OCI-LY1 (cell line): ENCODE measurements around the gene ZNFX1.

Experiments used
- H2AFZ ChIP-seq: fragments of 200-600 bp; sonication (generic), shearing (Covaris generic); 2 replicates; pipeline ENCODE4 v1.6.0; 2014; ENCODE audit warnings: antibody characterized with exemption, mild to moderate bottlenecking, low read length
- H3F3A ChIP-seq: fragments of 200-600 bp; sonication (generic), shearing (Covaris generic); 2 replicates; pipeline ENCODE4 v1.6.0; 2014; ENCODE audit warnings: mild to moderate bottlenecking, antibody characterized with exemption, low read length, moderate library complexity; ENCODE audit not compliant: insufficient read depth
- H3K27ac ChIP-seq: fragments of 200-600 bp; sonication (generic); 2 replicates; pipeline ENCODE4 v1.5.1; 2014; ENCODE audit warnings: low read length, mixed run types, mild to moderate bottlenecking, low read depth; ENCODE audit not compliant: poor library complexity, severe bottlenecking
- H3K27me3 ChIP-seq: fragments of 200-600 bp; sonication (generic); 2 replicates; pipeline ENCODE4 v1.6.0; 2014; ENCODE audit warnings: antibody characterized with exemption, mild to moderate bottlenecking, low read length, moderate library complexity; ENCODE audit not compliant: insufficient read depth
- H3K36me3 ChIP-seq: fragments of 200-600 bp; sonication (generic); 2 replicates; pipeline ENCODE4 v1.6.1; 2014; ENCODE audit warnings: mild to moderate bottlenecking, antibody characterized with exemption, low read length, moderate library complexity, mixed read lengths; ENCODE audit not compliant: insufficient read depth
- H3K4me1 ChIP-seq: fragments of 200-600 bp; sonication (generic); 2 replicates; pipeline ENCODE4 v1.5.1; 2014; ENCODE audit warnings: mild to moderate bottlenecking, low read length, moderate library complexity; ENCODE audit not compliant: insufficient read depth, severe bottlenecking
- H3K4me2 ChIP-seq: fragments of 200-600 bp; sonication (generic), shearing (Covaris generic); 2 replicates; pipeline ENCODE4 v1.6.1; 2014; ENCODE audit warnings: low read length
- H3K4me3 ChIP-seq: fragments of 200-600 bp; sonication (generic); 2 replicates; pipeline ENCODE4 v1.5.1; 2014; ENCODE audit warnings: low read length, low read depth, mild to moderate bottlenecking, mixed read lengths; ENCODE audit not compliant: poor library complexity, severe bottlenecking
- H3K79me2 ChIP-seq: fragments of 200-600 bp; shearing (Covaris generic); 2 replicates; pipeline ENCODE4 v1.6.1; 2016; ENCODE audit warnings: mixed run types, low read length, mixed read lengths; ENCODE audit not compliant: insufficient read depth
- H3K9ac ChIP-seq: fragments of 200-600 bp; sonication (generic), shearing (Covaris generic); 2 replicates; pipeline ENCODE4 v1.6.1; 2014; ENCODE audit warnings: mild to moderate bottlenecking, low read length, mixed read lengths
- H3K9me2 ChIP-seq: fragments of 200-600 bp; sonication (generic), shearing (Covaris generic); 2 replicates; pipeline ENCODE4 v1.6.1; 2014; ENCODE audit warnings: low read depth, mild to moderate bottlenecking, low read length, mixed read lengths
- H3K9me3 ChIP-seq: fragments of 200-600 bp; shearing (Covaris generic); 2 replicates; pipeline ENCODE4 v1.6.1; 2014; ENCODE audit warnings: low read length, mixed read lengths
- H4K20me1 ChIP-seq: fragments of 200-600 bp; sonication (generic), shearing (Covaris generic); 2 replicates; pipeline ENCODE4 v1.6.0; 2016; ENCODE audit warnings: mild to moderate bottlenecking, low read length; ENCODE audit not compliant: insufficient read depth
- EZH2 ChIP-seq: fragments of 200-600 bp; sonication (generic), shearing (Covaris generic); IDR thresholded peaks from 2 replicates; pipeline ENCODE4 v1.8.0; 2017; ENCODE audit warnings: borderline replicate concordance, mixed run types, mild to moderate bottlenecking, antibody characterized with exemption, low read length, moderate library complexity, mixed read lengths
- TF ChIP-seq, protein P1 (sequence below): fragments of 200-600 bp; sonication (generic), shearing (Covaris generic); IDR thresholded peaks from 2 replicates; pipeline ENCODE4 v1.5.1; 2017; ENCODE audit warnings: mild to moderate bottlenecking, antibody characterized with exemption, low read length, moderate library complexity, mixed read lengths

Gene ZNFX1

DNA sequence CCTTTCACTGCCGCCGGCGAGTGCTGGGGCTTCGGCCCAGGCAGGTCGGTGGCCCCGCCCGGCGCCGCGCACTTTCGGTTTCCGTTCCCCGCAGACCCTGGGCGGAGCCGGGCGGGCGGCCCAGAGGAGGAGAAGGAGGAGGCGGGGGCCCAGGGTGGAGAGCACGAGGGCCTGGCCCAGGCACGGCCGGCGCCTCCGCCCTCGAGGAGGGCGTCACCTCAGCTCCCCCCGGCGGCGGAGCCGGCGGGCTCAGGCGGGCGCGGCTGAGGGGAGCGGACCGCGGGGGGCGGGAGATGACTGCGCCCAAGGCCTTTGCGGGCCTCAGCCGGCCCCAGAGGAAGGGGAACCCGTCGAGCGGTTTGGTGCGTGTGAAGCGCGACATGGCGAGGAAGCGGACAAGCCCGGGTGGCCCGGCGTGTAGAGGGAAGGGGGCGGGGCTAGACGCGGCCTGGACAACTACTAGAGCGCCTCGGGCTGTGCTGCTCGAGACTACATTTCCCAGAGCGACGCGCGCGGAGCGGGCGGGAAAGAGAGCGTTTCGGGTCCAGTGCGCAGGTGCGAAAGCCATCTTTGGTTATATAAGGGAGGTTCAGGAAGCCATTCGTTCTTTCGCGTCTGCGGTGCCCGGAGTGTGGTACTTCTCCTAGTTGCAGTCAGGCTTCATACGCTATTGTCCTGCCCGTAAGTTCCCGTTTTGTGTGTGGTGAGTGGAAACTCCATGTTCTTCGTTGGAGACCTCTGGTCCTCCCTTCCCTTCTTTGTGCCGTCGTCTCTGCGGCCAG is at the start of gene ZNFX1:
ZNFX1 (minus strand) TSS at position 22 of the 782 bp plus-strand sequence. CDS start 2,218 bp downstream, outside the sequence.
- TF ChIP-seq, protein P1, sequence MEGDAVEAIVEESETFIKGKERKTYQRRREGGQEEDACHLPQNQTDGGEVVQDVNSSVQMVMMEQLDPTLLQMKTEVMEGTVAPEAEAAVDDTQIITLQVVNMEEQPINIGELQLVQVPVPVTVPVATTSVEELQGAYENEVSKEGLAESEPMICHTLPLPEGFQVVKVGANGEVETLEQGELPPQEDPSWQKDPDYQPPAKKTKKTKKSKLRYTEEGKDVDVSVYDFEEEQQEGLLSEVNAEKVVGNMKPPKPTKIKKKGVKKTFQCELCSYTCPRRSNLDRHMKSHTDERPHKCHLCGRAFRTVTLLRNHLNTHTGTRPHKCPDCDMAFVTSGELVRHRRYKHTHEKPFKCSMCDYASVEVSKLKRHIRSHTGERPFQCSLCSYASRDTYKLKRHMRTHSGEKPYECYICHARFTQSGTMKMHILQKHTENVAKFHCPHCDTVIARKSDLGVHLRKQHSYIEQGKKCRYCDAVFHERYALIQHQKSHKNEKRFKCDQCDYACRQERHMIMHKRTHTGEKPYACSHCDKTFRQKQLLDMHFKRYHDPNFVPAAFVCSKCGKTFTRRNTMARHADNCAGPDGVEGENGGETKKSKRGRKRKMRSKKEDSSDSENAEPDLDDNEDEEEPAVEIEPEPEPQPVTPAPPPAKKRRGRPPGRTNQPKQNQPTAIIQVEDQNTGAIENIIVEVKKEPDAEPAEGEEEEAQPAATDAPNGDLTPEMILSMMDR = no peak
- no peak for TF ChIP-seq EZH2
- Histone ChIP-seq H3F3A (no peaks in the 10 kb centered on the region), H3K4me3 (peak within 1 kb of the TSS; percentile 100), H3K9me3 (peaks cover 11% of the 10 kb centered on the region), H4K20me1 (no peaks in the 10 kb centered on the region), H3K79me2 (peaks cover 51% of the 10 kb centered on the region), H3K27me3 (no peaks in the 10 kb centered on the region), H3K9ac (peak within 1 kb of the TSS; percentile 100), H3K4me1 (peaks cover 56% of the 10 kb centered on the region), H3K27ac (peak within 1 kb of the TSS; percentile 91), H3K36me3 (peaks cover 67% of the 10 kb centered on the region), H3K9me2 (no peaks in the 10 kb centered on the region), H3K4me2 (peak within 1 kb of the TSS; percentile 91), H2AFZ (no peak within 1 kb of the TSS)

GRCh38 chr20:49326026-49326425 is 48.2 kb upstream of the ZNFX1 start:
- no peak overlapping the region for H3K27ac ChIP-seq
- no peak for TF ChIP-seq EZH2
- TF ChIP-seq, protein P1 = no peak
- no peaks in the 10 kb centered on the region for H3K9me3 ChIP-seq
- H3K4me2 ChIP-seq = no peak overlapping the region
- H3K4me3 ChIP-seq = no peak overlapping the region
- no peak overlapping the region for H2AFZ ChIP-seq
- H4K20me1 ChIP-seq = no peaks in the 10 kb centered on the region
- H3K79me2 ChIP-seq = no peaks in the 10 kb centered on the region
- peaks cover 9% of the 10 kb centered on the region for H3K4me1 ChIP-seq
- H3K9me2 ChIP-seq = no peaks in the 10 kb centered on the region
- no peaks in the 10 kb centered on the region for H3K27me3 ChIP-seq
- H3F3A ChIP-seq = no peaks in the 10 kb centered on the region
- H3K36me3 ChIP-seq = no peaks in the 10 kb centered on the region
- H3K9ac ChIP-seq = no peak overlapping the region

GRCh38 chr20:49324306-49324705 is 46.4 kb upstream of the ZNFX1 start:
- Histone ChIP-seq H4K20me1 (no peaks in the 10 kb centered on the region), H2AFZ (no peak overlapping the region), H3K4me3 (no peak overlapping the region), H3K79me2 (no peaks in the 10 kb centered on the region), H3K9me2 (no peaks in the 10 kb centered on the region), H3K27me3 (no peaks in the 10 kb centered on the region), H3K4me2 (no peak overlapping the region), H3K4me1 (peaks cover 9% of the 10 kb centered on the region), H3K36me3 (no peaks in the 10 kb centered on the region), H3K9ac (no peak overlapping the region), H3K9me3 (no peaks in the 10 kb centered on the region), H3F3A (no peaks in the 10 kb centered on the region), H3K27ac (no peak overlapping the region)
- TF ChIP-seq EZH2 = no peak
- TF ChIP-seq, protein P1 = no peak
